ENCODE results near the gene CFAP52. TPM values are rescaled to one million over a fixed set of nuclear protein-coding genes. Genes with fewer than 3 reads are reported as not detected.

The CFAP52 gene
- total RNA-seq, 1 donor from 2014 or later: not detected

DNA sequence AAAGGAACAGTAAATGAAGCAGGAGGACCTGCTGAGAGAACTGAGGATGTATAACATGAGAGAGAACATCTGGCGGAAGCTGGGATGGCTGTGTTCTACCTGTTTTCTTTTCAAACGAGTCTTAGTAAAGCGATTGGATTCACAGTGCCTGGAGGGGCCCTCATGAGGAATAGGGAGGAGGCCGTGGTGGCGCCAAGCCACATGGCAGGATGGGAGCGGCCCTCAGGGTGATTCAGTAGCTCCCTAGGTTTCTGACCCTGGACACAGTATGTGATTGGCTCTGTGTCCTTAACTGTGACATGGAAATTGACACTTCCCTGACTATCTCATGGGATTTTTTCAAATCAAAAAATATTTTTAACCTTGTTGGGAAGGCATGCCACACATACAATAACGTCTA lies 101.0 kb downstream of the CFAP52 start:
- TF ChIP-seq, protein P1, sequence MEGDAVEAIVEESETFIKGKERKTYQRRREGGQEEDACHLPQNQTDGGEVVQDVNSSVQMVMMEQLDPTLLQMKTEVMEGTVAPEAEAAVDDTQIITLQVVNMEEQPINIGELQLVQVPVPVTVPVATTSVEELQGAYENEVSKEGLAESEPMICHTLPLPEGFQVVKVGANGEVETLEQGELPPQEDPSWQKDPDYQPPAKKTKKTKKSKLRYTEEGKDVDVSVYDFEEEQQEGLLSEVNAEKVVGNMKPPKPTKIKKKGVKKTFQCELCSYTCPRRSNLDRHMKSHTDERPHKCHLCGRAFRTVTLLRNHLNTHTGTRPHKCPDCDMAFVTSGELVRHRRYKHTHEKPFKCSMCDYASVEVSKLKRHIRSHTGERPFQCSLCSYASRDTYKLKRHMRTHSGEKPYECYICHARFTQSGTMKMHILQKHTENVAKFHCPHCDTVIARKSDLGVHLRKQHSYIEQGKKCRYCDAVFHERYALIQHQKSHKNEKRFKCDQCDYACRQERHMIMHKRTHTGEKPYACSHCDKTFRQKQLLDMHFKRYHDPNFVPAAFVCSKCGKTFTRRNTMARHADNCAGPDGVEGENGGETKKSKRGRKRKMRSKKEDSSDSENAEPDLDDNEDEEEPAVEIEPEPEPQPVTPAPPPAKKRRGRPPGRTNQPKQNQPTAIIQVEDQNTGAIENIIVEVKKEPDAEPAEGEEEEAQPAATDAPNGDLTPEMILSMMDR (IDR thresholded peaks at IDR 0.05; ENCODE audit: insufficient read depth, low read length, severe bottlenecking): no peak
- DNase-seq (ENCODE audit: low read depth) (peak; percentile 40), FAIRE-seq (no peak)
- no peaks in the 10 kb centered on the region for H3K27me3 ChIP-seq (ENCODE audit: control insufficient read depth, insufficient read depth, low read length)
- no peak overlapping the region for H3K4me3 ChIP-seq (ENCODE audit: low read depth, low read length)
- H3K36me3 ChIP-seq (ENCODE audit: control insufficient read depth, insufficient read depth, low read length): peaks cover 14% of the 10 kb centered on the region

DNA sequence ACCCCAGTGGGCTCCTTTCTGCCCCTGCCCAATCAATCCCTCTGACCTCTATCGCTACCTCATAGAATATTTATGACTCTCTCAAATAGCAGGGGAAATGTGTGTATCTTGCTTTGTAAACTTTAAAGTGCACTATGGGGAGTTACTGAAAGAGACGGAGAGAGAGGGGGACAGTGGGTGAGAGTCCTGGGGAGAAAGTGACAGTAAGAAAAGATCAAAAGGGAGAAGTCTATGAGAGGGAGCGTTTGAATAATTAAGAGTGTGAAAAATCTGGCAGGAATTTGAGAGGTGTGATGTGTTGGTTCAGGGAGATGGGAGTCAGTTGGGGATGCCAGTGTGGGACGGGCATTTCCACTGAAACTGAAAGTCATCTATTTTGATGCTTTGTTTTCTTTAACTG lies 101.5 kb downstream of the CFAP52 start:
- Histone ChIP-seq H3K27me3 (ENCODE audit: control insufficient read depth, insufficient read depth, low read length) (no peaks in the 10 kb centered on the region), H3K4me3 (ENCODE audit: low read depth, low read length) (no peak overlapping the region), H3K36me3 (ENCODE audit: control insufficient read depth, insufficient read depth, low read length) (peaks cover 17% of the 10 kb centered on the region)
- DNase-seq (ENCODE audit: low read depth): no peak
- TF ChIP-seq, protein P1 (IDR thresholded peaks at IDR 0.05; ENCODE audit: insufficient read depth, low read length, severe bottlenecking): no peak
- FAIRE-seq: no peak

DNA sequence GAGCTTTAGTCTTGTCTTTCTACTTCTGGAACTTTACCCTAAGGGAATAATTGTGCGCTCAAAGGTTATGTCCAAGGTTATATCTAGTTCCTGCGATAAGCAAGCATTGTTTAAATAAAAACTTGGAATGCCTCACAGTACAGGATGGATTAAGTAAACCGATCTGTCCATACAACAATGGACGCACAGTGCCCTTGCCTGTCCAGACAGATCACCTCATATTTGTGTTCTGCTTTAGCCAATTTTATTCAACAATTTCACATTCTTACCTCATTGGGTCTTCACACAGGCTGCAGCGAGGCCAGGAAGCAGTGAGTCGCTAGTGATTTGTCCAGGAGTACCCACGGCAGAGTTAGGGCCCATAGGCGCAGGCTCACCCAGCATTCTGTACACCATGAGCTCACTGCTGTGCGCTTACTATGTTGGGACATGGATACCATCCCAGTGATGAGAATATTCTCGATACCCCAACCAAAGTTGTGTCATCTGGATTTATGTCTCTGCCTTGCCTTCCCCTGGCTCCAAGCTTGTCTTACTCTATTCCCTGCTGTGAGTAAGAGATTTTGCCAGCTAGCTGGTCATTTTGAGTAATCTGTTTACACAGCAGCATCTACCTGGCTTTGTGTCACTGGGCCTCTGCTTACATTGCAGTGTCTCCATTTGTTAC lies 108.6 kb downstream of the CFAP52 start:
- Histone ChIP-seq H3K4me3 (ENCODE audit: low read depth, low read length) (no peak overlapping the region), H3K27me3 (ENCODE audit: control insufficient read depth, insufficient read depth, low read length) (no peaks in the 10 kb centered on the region), H3K36me3 (ENCODE audit: control insufficient read depth, insufficient read depth, low read length) (peaks cover 24% of the 10 kb centered on the region)
- peak; percentile 91 for DNase-seq (ENCODE audit: low read depth)
- peak; percentile 88 for FAIRE-seq
- TF ChIP-seq, protein P1 (IDR thresholded peaks at IDR 0.05; ENCODE audit: insufficient read depth, low read length, severe bottlenecking): no peak

Other genes starting within 250 kb of the CFAP52 start
- 58.4 and 107 TPM in 2 replicates for gene STX8, start 822 bp upstream of the CFAP52 start, total RNA-seq
- 13.4 and 14.2 TPM in 2 replicates for gene USP43, start 68.9 kb downstream of the CFAP52 start, total RNA-seq
- gene DHRS7C, start 214.9 kb downstream of the CFAP52 start, total RNA-seq: not detected in 2 replicates
- gene GSG1L2, start 245.4 kb downstream of the CFAP52 start, total RNA-seq: not detected in 2 replicates
- under 0.01 TPM in 1 of 2 replicates, not detected in the other for gene GLP2R, start 249.3 kb downstream of the CFAP52 start, total RNA-seq

Measured in bronchial epithelial cell (primary cell).